Sigmoid colon (tissue), 7 donors: ENCODE measurements around the gene TNFRSF13B. TPM values are rescaled to one million over a fixed set of nuclear protein-coding genes. Genes with fewer than 3 reads are reported as not detected.

Experiments used
- DNase-seq: peaks from one replicate; pipeline ENCODE4 v3.0.0-alpha.2; 2019
- H3K27ac ChIP-seq, 4 donors: fragments of 200-600 bp; sonication (generic); one replicate each; pipeline ENCODE4 v1.5.1; 2016 to 2019; ENCODE audit warnings: mild to moderate bottlenecking in 1 of 4
- H3K27me3 ChIP-seq, 3 donors: fragments of 200-600 bp; sonication (generic); one replicate each; pipeline ENCODE4 v1.5.1; 2019; ENCODE audit warnings: mild to moderate bottlenecking in 1 of 3
- H3K36me3 ChIP-seq, 4 donors: fragments of 200-600 bp; sonication (generic); one replicate each; pipeline ENCODE4 v1.5.1; 2016 to 2019
- H3K4me1 ChIP-seq, 4 donors: fragments of 200-600 bp; sonication (generic); one replicate each; pipeline ENCODE4 v1.5.1; 2017 to 2019
- H3K4me3 ChIP-seq, 4 donors: fragments of 200-600 bp; sonication (generic); one replicate each; pipeline ENCODE4 v1.5.1; 2017 to 2019; ENCODE audit warnings: mild to moderate bottlenecking in 2 of 4, moderate library complexity in 1 of 4
- H3K9me3 ChIP-seq, 4 donors: fragments of 200-600 bp in 3 of 4; sonication (generic) in 3 of 4; one replicate each; pipeline versions ENCODE4 v1.5.1 to v1.6.1; 2013 to 2019
- EP300 ChIP-seq, 4 donors: sonication (generic); formaldehyde crosslinking; IDR thresholded peaks; one replicate each; pipeline ENCODE4 v1.6.1; 2017; ENCODE audit warnings: antibody characterized with exemption in 4 of 4
- POLR2A ChIP-seq, 2 donors: fragments of 450-650 bp; IDR thresholded peaks; one replicate each; pipeline ENCODE4 v1.6.1; 2016; ENCODE audit warnings: antibody characterized with exemption in 2 of 2, mild to moderate bottlenecking in 2 of 2, moderate library complexity in 2 of 2
- POLR2AphosphoS5 ChIP-seq, 4 donors: sonication (generic); formaldehyde crosslinking; IDR thresholded peaks; one replicate each; pipeline ENCODE4 v1.6.1; 2017; ENCODE audit warnings: antibody characterized with exemption in 4 of 4
- WGBS, 2 donors: extraction: QIAGEN DNeasy Blood & Tissue Kit; methylation state at CpG; one replicate each; pipeline ENCODE4 v1.1.7; 2013; 5-methylcytosine and 5-hydroxymethylcytosine counted together
- intact Hi-C: fragments of 100-400 bp; cut with DNase I; formaldehyde crosslinking; loops from one replicate; pipeline ENCODE4 v1.15.1; 2023
- polyA plus RNA-seq, 3 donors: library from polyadenylated mRNA; stranded (reverse); fragments of 200-250 nt; gene quantifications; one replicate each; pipeline ENCODE4 v1.2.3, GENCODE V29; 2013
- total RNA-seq, 4 donors: library from RNA; depleted of rRNA; stranded (reverse); fragments of >200 nt; gene quantifications; one replicate each; pipeline ENCODE4 v1.1.0, GENCODE V29; 2016
- TF ChIP-seq, protein P1 (sequence below), 4 experiments: fragments of 450-650 bp in 3 of 4; fragments of 200-600 bp in 1 of 4; IDR thresholded peaks; one replicate each; pipeline ENCODE4 v1.5.1; 2016 to 2019; ENCODE audit warnings: antibody characterized with exemption in 4 of 4, mild to moderate bottlenecking in 3 of 4, moderate library complexity in 2 of 4
- donor health status: healthy with polysubstance abuse.
- donor health status: Bipolar disorder and iron deficiency.
- donor health status: healthy.

The TNFRSF13B gene
- total and polyA plus RNA-seq, 7 donors, result 15.2 TPM; not detected in 6

DNA sequence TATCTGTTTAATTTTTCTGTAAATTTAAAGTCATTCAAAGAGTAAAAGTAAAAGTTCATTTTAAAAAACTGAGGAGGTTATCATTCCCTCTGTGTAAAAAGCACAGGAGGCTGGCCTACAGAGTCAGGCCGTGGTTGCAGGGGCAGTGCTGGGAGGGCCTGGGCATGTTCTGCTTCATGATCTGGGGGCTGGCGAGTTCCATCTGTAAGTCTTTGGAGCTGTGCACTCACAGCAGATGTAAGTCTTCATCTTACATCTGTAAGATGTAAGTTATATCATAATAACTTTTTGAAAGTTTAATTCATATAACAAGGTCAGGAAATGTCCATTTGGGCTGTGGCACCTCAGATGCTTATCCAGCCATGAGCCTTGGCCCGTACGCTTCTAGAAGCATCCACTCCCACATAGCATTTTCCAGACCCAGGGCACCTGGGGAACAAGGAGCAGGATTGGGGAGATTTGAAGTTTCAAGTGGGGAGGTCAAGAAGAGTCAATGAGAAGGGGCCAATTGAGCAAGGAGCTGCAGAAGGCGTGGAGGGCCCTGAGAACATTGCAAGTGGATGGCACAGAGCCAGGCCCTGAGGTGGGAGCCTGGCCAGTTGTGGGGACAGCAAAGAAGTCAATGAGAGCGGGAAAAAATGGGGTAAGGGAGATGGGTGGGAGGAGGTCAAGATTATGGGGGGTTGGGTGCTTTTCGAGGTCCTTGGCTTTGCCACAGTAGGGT is 54.1 kb downstream of the TNFRSF13B start:
- no peaks in the 10 kb centered on the region for H3K4me1 ChIP-seq
- H3K9me3 ChIP-seq, result no peaks in the 10 kb centered on the region
- H3K4me3 ChIP-seq, result no peak overlapping the region
- TF ChIP-seq POLR2AphosphoS5 (IDR thresholded peaks at IDR 0.05), result no peak
- TF ChIP-seq, protein P1, sequence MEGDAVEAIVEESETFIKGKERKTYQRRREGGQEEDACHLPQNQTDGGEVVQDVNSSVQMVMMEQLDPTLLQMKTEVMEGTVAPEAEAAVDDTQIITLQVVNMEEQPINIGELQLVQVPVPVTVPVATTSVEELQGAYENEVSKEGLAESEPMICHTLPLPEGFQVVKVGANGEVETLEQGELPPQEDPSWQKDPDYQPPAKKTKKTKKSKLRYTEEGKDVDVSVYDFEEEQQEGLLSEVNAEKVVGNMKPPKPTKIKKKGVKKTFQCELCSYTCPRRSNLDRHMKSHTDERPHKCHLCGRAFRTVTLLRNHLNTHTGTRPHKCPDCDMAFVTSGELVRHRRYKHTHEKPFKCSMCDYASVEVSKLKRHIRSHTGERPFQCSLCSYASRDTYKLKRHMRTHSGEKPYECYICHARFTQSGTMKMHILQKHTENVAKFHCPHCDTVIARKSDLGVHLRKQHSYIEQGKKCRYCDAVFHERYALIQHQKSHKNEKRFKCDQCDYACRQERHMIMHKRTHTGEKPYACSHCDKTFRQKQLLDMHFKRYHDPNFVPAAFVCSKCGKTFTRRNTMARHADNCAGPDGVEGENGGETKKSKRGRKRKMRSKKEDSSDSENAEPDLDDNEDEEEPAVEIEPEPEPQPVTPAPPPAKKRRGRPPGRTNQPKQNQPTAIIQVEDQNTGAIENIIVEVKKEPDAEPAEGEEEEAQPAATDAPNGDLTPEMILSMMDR (IDR thresholded peaks at IDR 0.05), result no peak
- no peak for TF ChIP-seq POLR2A (IDR thresholded peaks at IDR 0.05)
- no peak for TF ChIP-seq EP300 (IDR thresholded peaks at IDR 0.05)
- WGBS, 2 donors, result 71 to 82% methylated on average over 7 of the region's 7 CpGs
- no peaks in the 10 kb centered on the region for H3K36me3 ChIP-seq
- H3K27ac ChIP-seq, result no peak overlapping the region
- DNase-seq, result no peak
- intact Hi-C loops, result no loop called here
- H3K27me3 ChIP-seq, result no peaks in the 10 kb centered on the region

DNA sequence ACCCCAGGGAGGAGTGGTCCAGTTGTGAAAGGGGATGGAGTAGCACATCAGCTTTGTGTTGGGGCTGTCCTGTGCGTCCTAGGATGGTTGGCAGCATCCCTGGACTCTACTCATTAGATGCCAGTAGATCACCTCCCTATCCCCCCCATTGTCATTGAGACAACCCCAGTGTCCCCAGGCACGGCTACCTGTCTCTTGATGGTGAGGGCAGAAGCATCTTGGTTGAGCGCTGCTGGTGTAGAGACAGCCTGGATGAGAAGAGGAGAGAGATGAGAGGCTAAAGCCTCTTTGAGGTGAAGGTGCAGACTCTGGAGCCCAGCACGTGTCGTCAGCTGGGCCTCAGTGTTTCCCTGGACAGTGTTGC is 55.4 kb downstream of the TNFRSF13B start:
- Histone ChIP-seq H3K4me3 (no peak overlapping the region), H3K36me3 (no peaks in the 10 kb centered on the region), H3K9me3 (no peaks in the 10 kb centered on the region), H3K27me3 (no peaks in the 10 kb centered on the region), H3K4me1 (no peaks in the 10 kb centered on the region), H3K27ac (no peak overlapping the region)
- no peak for DNase-seq
- intact Hi-C loops, result no loop called here
- no peak for TF ChIP-seq EP300 (IDR thresholded peaks at IDR 0.05)
- TF ChIP-seq POLR2A (IDR thresholded peaks at IDR 0.05), result no peak
- TF ChIP-seq POLR2AphosphoS5 (IDR thresholded peaks at IDR 0.05), result no peak
- TF ChIP-seq, protein P1 (IDR thresholded peaks at IDR 0.05), result no peak
- WGBS, 2 donors, result 92 to 93% methylated on average over 5 of the region's 5 CpGs

DNA sequence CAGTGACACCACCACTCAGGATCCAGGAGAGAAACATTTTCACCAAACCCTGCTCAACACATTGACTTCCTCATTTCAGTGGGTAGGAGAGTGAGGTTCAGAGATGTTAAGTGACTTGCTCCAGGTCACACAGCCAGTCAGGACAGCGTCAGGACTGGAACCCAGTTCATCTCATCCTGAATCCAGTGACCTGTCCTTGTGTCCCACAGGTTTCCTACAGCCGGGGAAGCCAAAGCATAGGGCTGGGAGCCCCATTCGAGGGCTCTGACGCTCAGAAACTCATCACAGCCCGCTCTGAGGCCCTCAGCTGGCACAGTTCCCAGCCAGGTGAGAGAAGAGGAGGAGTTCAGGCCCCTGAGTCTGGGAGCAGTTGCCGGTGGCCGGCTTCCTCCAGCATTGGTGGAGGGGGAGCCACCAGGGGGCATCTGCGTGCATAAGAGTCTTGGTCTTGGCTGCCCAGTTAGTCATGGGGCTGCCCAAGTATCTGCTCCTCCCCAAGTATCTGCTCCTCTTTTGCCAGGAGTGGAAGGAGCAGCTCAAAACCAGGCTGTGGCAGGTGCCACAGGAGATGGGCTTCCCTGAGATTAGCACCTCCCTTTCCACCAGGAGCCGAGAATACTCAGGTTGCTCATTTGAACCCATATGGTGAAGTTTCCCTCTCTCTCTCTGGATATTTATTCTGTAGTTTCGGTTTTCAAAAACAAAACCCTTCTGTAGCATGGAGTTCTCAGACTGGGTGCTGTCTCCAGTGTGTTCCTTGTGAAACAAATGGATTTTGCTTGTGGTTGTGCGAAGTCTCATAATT is 56.0 kb downstream of the TNFRSF13B start:
- DNase-seq, result no peak
- intact Hi-C loops, result no loop called here
- no peaks in the 10 kb centered on the region for H3K9me3 ChIP-seq
- WGBS, 2 donors, result 39 to 59% methylated on average over 11 of the region's 11 CpGs
- H3K27me3 ChIP-seq, result no peaks in the 10 kb centered on the region
- no peak overlapping the region for H3K4me3 ChIP-seq
- H3K4me1 ChIP-seq, result no peaks in the 10 kb centered on the region
- no peak overlapping the region for H3K27ac ChIP-seq
- TF ChIP-seq POLR2AphosphoS5 (IDR thresholded peaks at IDR 0.05), result no peak
- no peak for TF ChIP-seq POLR2A (IDR thresholded peaks at IDR 0.05)
- TF ChIP-seq EP300 (IDR thresholded peaks at IDR 0.05), result no peak
- TF ChIP-seq, protein P1 (IDR thresholded peaks at IDR 0.05), result no peak
- no peaks in the 10 kb centered on the region for H3K36me3 ChIP-seq

DNA sequence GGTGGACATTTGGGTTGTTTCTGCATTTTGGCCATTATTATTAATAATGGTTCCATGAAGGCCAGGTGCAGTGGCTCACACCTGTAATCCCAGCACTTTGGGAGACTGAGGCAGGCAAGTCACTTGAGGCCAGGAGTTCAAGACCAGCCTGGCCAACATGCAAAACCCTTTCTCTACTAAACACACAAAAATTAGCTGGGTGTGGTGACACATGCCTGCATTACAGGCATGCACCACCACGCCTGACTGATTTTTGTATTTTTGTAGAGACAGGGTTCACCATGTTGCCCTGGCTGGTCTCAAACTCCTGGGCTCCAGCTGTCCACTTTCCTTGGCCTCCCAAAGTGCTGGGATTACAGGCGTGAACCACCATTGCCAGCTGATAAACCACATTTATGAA is 58.5 kb downstream of the TNFRSF13B start:
- Histone ChIP-seq H3K4me3 (no peak overlapping the region), H3K27me3 (no peaks in the 10 kb centered on the region), H3K4me1 (no peaks in the 10 kb centered on the region), H3K36me3 (no peaks in the 10 kb centered on the region), H3K9me3 (no peaks in the 10 kb centered on the region), H3K27ac (no peak overlapping the region)
- no peak for DNase-seq
- TF ChIP-seq, protein P1 (IDR thresholded peaks at IDR 0.05), result no peak
- no peak for TF ChIP-seq POLR2AphosphoS5 (IDR thresholded peaks at IDR 0.05)
- no peak for TF ChIP-seq EP300 (IDR thresholded peaks at IDR 0.05)
- TF ChIP-seq POLR2A (IDR thresholded peaks at IDR 0.05), result no peak
- intact Hi-C loops, result no loop called here
- 69 to 90% methylated on average over 2 of the region's 2 CpGs for WGBS, 2 donors
